GM13977 (cell line): Measurements from ENCODE around the gene CLIC3.

ENCODE experiments used
- DNase-seq: peaks from one replicate; pipeline ENCODE4 v3.0.0; 2012; ENCODE audit warnings: low spot score
- in situ Hi-C: fragments of 300-500 bp; cut with MboI; formaldehyde crosslinking; loops from one replicate; pipeline ENCODE4 v1.12.0; 2022; ENCODE audit warnings: low sequenced_read_pairs, low pct_unique_long_range_greater_than_20kb, mixed read lengths, inconsistent platforms; ENCODE audit not compliant: unreplicated experiment
- TF ChIP-seq, protein P1 (sequence below): IDR thresholded peaks from 2 replicates; pipeline ENCODE4 v1.5.1; 2012; ENCODE audit warnings: mild to moderate bottlenecking, control low read depth; ENCODE audit not compliant: insufficient read depth; ENCODE audit errors: extremely low read depth, missing control alignments

The CLIC3 gene

DNA sequence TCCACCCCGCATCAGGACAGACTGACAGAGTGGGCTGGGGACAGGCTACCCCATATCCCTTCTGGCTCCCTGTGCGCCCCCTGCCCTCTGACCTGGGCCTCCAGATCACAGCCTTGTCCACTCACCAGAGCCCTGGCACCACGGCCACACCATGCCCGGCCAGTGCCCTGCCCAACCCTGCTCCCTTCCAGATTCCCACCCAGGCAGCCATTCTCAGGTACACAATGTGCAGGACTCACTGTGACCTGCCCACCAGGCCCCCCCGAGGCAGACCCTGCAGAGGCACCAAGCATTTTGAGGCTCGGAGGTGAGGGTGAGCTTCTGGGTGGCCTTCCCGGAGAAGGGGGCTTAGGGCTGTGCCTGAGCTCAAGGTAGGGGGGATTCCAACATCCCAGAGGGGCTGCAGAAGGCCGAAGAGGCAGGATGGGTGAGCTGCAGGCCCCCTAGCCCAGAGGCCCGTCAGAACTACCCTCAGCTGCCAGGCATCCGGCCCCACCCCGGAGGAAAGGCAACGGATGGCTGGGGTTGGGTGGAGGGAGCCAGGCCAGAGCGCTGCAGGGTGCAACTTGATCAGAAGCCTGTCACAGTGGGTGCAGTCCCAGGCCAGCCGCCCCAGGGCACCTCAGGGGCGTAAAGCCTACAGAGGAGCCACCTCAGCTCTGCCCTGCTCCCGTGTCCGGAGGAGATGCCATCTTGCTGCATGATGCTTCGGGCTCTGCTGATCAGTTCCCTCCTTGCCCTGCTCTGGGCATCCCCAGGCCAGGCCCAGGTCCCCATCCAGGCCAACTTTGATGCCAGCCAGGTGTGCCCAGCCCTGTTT is 13.9 kb downstream of the CLIC3 start, which contains the start of gene LCNL1:
TSS of gene LCNL1 (plus strand) at position 762 of the 820 bp plus-strand sequence. CDS start 594 bp downstream, outside the sequence.
- DNase-seq = no peak
- TF ChIP-seq, protein P1, sequence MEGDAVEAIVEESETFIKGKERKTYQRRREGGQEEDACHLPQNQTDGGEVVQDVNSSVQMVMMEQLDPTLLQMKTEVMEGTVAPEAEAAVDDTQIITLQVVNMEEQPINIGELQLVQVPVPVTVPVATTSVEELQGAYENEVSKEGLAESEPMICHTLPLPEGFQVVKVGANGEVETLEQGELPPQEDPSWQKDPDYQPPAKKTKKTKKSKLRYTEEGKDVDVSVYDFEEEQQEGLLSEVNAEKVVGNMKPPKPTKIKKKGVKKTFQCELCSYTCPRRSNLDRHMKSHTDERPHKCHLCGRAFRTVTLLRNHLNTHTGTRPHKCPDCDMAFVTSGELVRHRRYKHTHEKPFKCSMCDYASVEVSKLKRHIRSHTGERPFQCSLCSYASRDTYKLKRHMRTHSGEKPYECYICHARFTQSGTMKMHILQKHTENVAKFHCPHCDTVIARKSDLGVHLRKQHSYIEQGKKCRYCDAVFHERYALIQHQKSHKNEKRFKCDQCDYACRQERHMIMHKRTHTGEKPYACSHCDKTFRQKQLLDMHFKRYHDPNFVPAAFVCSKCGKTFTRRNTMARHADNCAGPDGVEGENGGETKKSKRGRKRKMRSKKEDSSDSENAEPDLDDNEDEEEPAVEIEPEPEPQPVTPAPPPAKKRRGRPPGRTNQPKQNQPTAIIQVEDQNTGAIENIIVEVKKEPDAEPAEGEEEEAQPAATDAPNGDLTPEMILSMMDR = no peak
- in situ Hi-C loops = no loop called here

GRCh38 chr9:136981588-136982231 is 14.7 kb downstream of the CLIC3 start:
- TF ChIP-seq, protein P1 = no peak
- in situ Hi-C loops = no loop called here
- no peak for DNase-seq

GRCh38 chr9:136980669-136981478 is 15.5 kb downstream of the CLIC3 start:
- in situ Hi-C loops = no loop called here
- TF ChIP-seq, protein P1 = no peak
- no peak for DNase-seq

DNA sequence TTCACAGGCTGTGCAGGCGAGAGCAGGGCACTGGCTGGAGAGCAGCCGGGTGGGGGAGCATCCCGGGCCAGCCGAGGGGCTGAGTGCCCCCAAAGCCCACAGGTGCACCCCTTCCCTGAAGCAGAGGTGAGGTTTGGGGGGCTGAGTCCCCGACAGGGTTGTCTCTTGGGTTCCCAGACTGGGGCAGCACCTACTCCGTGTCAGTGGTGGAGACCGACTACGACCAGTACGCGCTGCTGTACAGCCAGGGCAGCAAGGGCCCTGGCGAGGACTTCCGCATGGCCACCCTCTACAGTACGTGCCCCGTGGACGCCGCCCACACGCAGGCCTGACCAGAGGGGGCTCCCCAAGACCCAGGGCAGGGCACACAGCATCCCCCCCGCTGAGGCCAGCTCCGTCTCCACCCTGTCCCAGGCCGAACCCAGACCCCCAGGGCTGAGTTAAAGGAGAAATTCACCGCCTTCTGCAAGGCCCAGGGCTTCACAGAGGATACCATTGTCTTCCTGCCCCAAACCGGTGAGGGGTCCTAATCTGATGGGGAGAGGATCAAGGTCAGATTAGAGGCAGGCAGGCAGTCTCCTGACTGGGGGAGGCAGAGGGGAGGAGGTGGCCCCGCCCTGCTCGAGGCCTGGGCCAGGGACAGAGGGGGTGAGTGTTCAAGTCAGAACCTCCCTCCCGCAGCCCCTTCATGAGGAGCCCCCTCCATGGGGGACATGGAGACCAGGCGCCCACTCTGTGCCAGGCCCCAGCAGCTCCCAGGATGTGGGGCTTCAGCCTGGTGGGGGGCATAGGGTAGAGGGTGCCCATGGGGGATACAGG is 16.4 kb downstream of the CLIC3 start:
- no peak for DNase-seq
- TF ChIP-seq, protein P1 = no peak
- in situ Hi-C loops = no loop called here

DNA sequence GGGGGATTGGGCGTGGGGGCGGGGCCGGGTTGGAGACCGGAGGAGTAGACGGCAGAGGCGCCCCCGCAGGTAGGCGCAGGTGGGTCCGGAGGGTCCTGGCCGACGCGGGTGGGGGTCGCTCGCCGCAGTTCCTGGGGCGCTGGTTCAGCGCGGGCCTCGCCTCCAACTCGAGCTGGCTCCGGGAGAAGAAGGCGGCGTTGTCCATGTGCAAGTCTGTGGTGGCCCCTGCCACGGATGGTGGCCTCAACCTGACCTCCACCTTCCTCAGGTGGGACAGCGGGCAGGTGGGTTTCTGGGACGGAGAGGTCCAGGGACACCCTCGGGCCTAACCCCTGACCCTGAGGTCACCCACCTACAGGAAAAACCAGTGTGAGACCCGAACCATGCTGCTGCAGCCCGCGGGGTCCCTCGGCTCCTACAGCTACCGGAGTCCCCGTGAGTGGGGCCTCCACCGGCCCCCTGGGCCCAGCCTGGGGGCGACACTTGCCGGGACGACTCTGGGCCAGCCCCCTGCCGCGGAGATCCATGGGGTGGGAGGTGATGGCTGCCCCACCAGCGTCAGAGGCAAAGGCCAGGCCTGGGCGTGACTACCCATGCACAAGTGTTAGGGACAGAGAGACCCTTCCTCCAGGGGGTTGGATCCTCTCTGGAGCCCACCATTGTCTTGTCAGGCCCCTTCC is 17.4 kb downstream of the CLIC3 start:
- TF ChIP-seq, protein P1 = no peak
- DNase-seq = no peak
- in situ Hi-C loops = no loop called here
